IMR-90 (cell line): Measurements from ENCODE around the gene ZC3H14. TPM values are rescaled to one million over a fixed set of nuclear protein-coding genes. Genes with fewer than 3 reads are reported as not detected.

ENCODE experiments used
- ATAC-seq: fragments of 200-7000 bp; cut with Tn5 transposase; 2 replicates; pipeline ENCODE4 v1.9.1; 2020; ENCODE audit warnings: low read depth, mild to moderate bottlenecking, moderate library complexity
- BruUV-seq: library from RNA; stranded (reverse); fragments of 400-500 nt; replicated peaks from 2 replicates; lab custom pipeline; 2021; lab: Mats Ljungman, UMichigan
- CTCF ChIA-PET: fragments of 300-600 bp; formaldehyde crosslinking; extraction: SDS; loops from one replicate; lab custom pipeline; 2021; ENCODE audit warnings: antibody characterized with exemption; lab: Yijun Ruan, JAX
- POLR2A ChIA-PET: fragments of 300-600 bp; sonication (Branson Sonifier 250); formaldehyde crosslinking; loops from one replicate; lab custom pipeline; 2022; ENCODE audit warnings: antibody characterized with exemption; ENCODE audit not compliant: unreplicated experiment; lab: Charles Lee
- DNase-seq: peaks from one replicate; pipeline ENCODE4 v3.0.0; 2013
- H2AFZ ChIP-seq: replicated peaks from 2 replicates; pipeline ENCODE3; 2013; ENCODE audit warnings: low read length, mild to moderate bottlenecking; ENCODE audit not compliant: poor library complexity
- H2AK5ac ChIP-seq: 2 replicates; pipeline ENCODE4 v1.6.1; 2013; ENCODE audit warnings: low read depth, low read length, inconsistent platforms
- H2AK9ac ChIP-seq: replicated peaks from 2 replicates; pipeline ENCODE3; 2013; ENCODE audit warnings: mild to moderate bottlenecking, low read depth, low read length, moderate library complexity; ENCODE audit not compliant: poor library complexity
- H2BK120ac ChIP-seq: 2 replicates; pipeline ENCODE4 v1.6.1; 2013; ENCODE audit warnings: low read depth, low read length, inconsistent platforms
- H2BK15ac ChIP-seq: 3 replicates; pipeline ENCODE4 v1.6.1; 2013; ENCODE audit warnings: low read depth, low read length, inconsistent platforms
- H2BK20ac ChIP-seq: 2 replicates; pipeline ENCODE4 v1.6.1; 2013; ENCODE audit warnings: low read depth, mild to moderate bottlenecking, inconsistent platforms, low read length, moderate library complexity
- H2BK5ac ChIP-seq: 2 replicates; pipeline ENCODE4 v1.6.1; 2013; ENCODE audit warnings: mild to moderate bottlenecking, low read depth, low read length, inconsistent platforms; ENCODE audit not compliant: poor library complexity, severe bottlenecking
- H3K14ac ChIP-seq: replicated peaks from 2 replicates; pipeline ENCODE4 v1.6.1; 2013; ENCODE audit warnings: low read depth, low read length, inconsistent platforms
- H3K18ac ChIP-seq: 2 replicates; pipeline ENCODE4 v1.6.1; 2013; ENCODE audit warnings: low read depth, low read length, control low read depth
- H3K23ac ChIP-seq: 2 replicates; pipeline ENCODE4 v1.6.1; 2013; ENCODE audit warnings: low read depth, low read length, inconsistent platforms
- H3K27ac ChIP-seq: 2 replicates; pipeline ENCODE4 v1.5.1; 2013; ENCODE audit warnings: mild to moderate bottlenecking, control low read depth, low read length; ENCODE audit not compliant: insufficient read depth
- H3K27me3 ChIP-seq: 2 replicates; pipeline ENCODE4 v1.6.1; 2013; ENCODE audit warnings: low read length; ENCODE audit not compliant: control insufficient read depth, insufficient read depth
- H3K36me3 ChIP-seq: 2 replicates; pipeline ENCODE4 v1.6.1; 2013; ENCODE audit warnings: low read length, mixed read lengths; ENCODE audit not compliant: control insufficient read depth, insufficient read depth
- H3K4ac ChIP-seq: 2 replicates; pipeline ENCODE4 v1.6.1; 2013; ENCODE audit warnings: low read depth, low read length, inconsistent platforms
- H3K4me1 ChIP-seq: 2 replicates; pipeline ENCODE4 v1.6.1; 2013; ENCODE audit warnings: low read length, mixed read lengths; ENCODE audit not compliant: control insufficient read depth, insufficient read depth
- H3K4me2 ChIP-seq: 2 replicates; pipeline ENCODE4 v1.6.1; 2013; ENCODE audit warnings: low read depth, mild to moderate bottlenecking, control low read depth, low read length, moderate library complexity
- H3K4me3 ChIP-seq: 2 replicates; pipeline ENCODE4 v1.5.1; 2013; ENCODE audit warnings: low read depth, mild to moderate bottlenecking, control low read depth, low read length, moderate library complexity; ENCODE audit not compliant: insufficient read depth
- H3K56ac ChIP-seq: 2 replicates; pipeline ENCODE4 v1.6.1; 2013; ENCODE audit warnings: low read length, inconsistent platforms; ENCODE audit not compliant: insufficient read depth; ENCODE audit errors: extremely low read depth
- H3K79me1 ChIP-seq, 2 experiments: 2 replicates each; pipeline ENCODE4 v1.6.1; 2013; ENCODE audit warnings: low read length in 2 of 2, inconsistent platforms in 1 of 2, low read depth in 1 of 2
- H3K9ac ChIP-seq: 2 replicates; pipeline ENCODE4 v1.6.1; 2013; ENCODE audit warnings: low read depth, low read length, control low read depth
- H3K9me1 ChIP-seq: 2 replicates; pipeline ENCODE4 v1.6.1; 2013; ENCODE audit warnings: low read length, inconsistent platforms; ENCODE audit not compliant: insufficient read depth
- H3K9me3 ChIP-seq: 2 replicates; pipeline ENCODE4 v1.6.1; 2013; ENCODE audit warnings: low read length; ENCODE audit not compliant: control insufficient read depth, insufficient read depth
- H4K20me1 ChIP-seq: 2 replicates; pipeline ENCODE4 v1.6.1; 2013; ENCODE audit warnings: low read length, inconsistent platforms; ENCODE audit not compliant: insufficient read depth
- H4K5ac ChIP-seq: 2 replicates; pipeline ENCODE4 v1.6.1; 2013; ENCODE audit warnings: mild to moderate bottlenecking, low read depth, low read length, control low read depth
- H4K8ac ChIP-seq, 2 experiments: 2 replicates each; pipeline ENCODE4 v1.6.1; 2013; ENCODE audit warnings: low read depth in 2 of 2, low read length in 2 of 2, control low read depth in 1 of 2, inconsistent platforms in 1 of 2
- H4K91ac ChIP-seq: 2 replicates; pipeline ENCODE4 v1.6.1; 2013; ENCODE audit warnings: low read depth, low read length, inconsistent platforms; ENCODE audit not compliant: insufficient read depth
- BHLHE40 ChIP-seq: fragments of 150-350 bp; IDR thresholded peaks from 2 replicates; pipeline ENCODE4 v1.6.1; 2016; ENCODE audit warnings: mild to moderate bottlenecking, low read depth, low read length
- CEBPB ChIP-seq: IDR thresholded peaks from 2 replicates; pipeline ENCODE4 v1.6.1; 2012; ENCODE audit warnings: low read depth, low read length, improper control_type of control experiment
- CHD1 ChIP-seq: IDR thresholded peaks from 2 replicates; pipeline ENCODE4 v1.6.1; 2012; ENCODE audit warnings: low read depth, low read length, improper control_type of control experiment
- CTCF ChIP-seq: conservative IDR thresholded peaks from 2 replicates; pipeline ENCODE4 v1.5.1; 2012; ENCODE audit warnings: mild to moderate bottlenecking, low read depth, low read length, improper control_type of control experiment
- ELK1 ChIP-seq: fragments of 150-350 bp; IDR thresholded peaks from 2 replicates; pipeline ENCODE4 v1.6.1; 2016; ENCODE audit warnings: low read depth, mild to moderate bottlenecking, low read length, moderate library complexity, borderline replicate concordance
- FOS ChIP-seq: fragments of 150-350 bp; IDR thresholded peaks from 2 replicates; pipeline ENCODE4 v1.6.1; 2016; ENCODE audit warnings: low read depth, low read length
- MAFK ChIP-seq: IDR thresholded peaks from 2 replicates; pipeline ENCODE4 v1.6.1; 2012; ENCODE audit warnings: low read depth, low read length, improper control_type of control experiment
- MAZ ChIP-seq: IDR thresholded peaks from 2 replicates; pipeline ENCODE4 v1.6.1; 2012; ENCODE audit warnings: low read depth, mild to moderate bottlenecking, low read length, improper control_type of control experiment, moderate library complexity, borderline replicate concordance
- MXI1 ChIP-seq: IDR thresholded peaks from 2 replicates; pipeline ENCODE4 v1.6.1; 2012; ENCODE audit warnings: low read depth, mild to moderate bottlenecking, low read length, moderate library complexity, borderline replicate concordance
- NFE2L2 ChIP-seq: fragments of 150-350 bp; IDR thresholded peaks from 2 replicates; pipeline ENCODE4 v1.6.1; 2016; ENCODE audit warnings: low read depth, mild to moderate bottlenecking, low read length
- POLR2A ChIP-seq: IDR thresholded peaks from 2 replicates; pipeline ENCODE4 v1.6.1; 2012; ENCODE audit warnings: mild to moderate bottlenecking, low read depth, low read length
- RAD21 ChIP-seq: IDR thresholded peaks from 2 replicates; pipeline ENCODE4 v1.6.1; 2012; ENCODE audit warnings: low read length, improper control_type of control experiment
- RCOR1 ChIP-seq: IDR thresholded peaks from 2 replicates; pipeline ENCODE4 v1.6.1; 2012; ENCODE audit warnings: mild to moderate bottlenecking, low read length, improper control_type of control experiment; ENCODE audit not compliant: insufficient replicate concordance
- RFX5 ChIP-seq: IDR thresholded peaks from 2 replicates; pipeline ENCODE4 v1.8.0; 2012; ENCODE audit warnings: low read depth, mild to moderate bottlenecking, low read length, moderate library complexity
- SMC3 ChIP-seq: fragments of 150-350 bp; IDR thresholded peaks from 2 replicates; pipeline ENCODE4 v1.6.1; 2016; ENCODE audit warnings: low read depth, mild to moderate bottlenecking, antibody characterized with exemption, low read length, moderate library complexity
- USF2 ChIP-seq: fragments of 150-350 bp; IDR thresholded peaks from 2 replicates; pipeline ENCODE4 v1.6.1; 2017; ENCODE audit warnings: mild to moderate bottlenecking, antibody characterized with exemption, low read length, low read depth
- WGBS, 2 experiments: methylation state at CpG; one replicate each; pipeline versions ENCODE4 v1.1.5 to v1.1.7; 2013; ENCODE audit warnings: missing lambda C conversion rate in 2 of 2; ENCODE audit not compliant: insufficient read length in 1 of 2; ENCODE audit errors: extremely low coverage in 2 of 2; 5-methylcytosine and 5-hydroxymethylcytosine counted together
- dilution Hi-C: fragments of 300-500 bp; cut with HindIII; formaldehyde crosslinking; loops from one replicate; pipeline ENCODE4 v1.14.3; 2018; ENCODE audit warnings: low sequenced_read_pairs; ENCODE audit not compliant: unreplicated experiment
- in situ Hi-C: fragments of 300-500 bp; cut with MboI; formaldehyde crosslinking; loops from 3 replicates; pipeline ENCODE4 v1.14.3; 2019; ENCODE audit warnings: low sequenced_read_pairs, inconsistent platforms, mixed read lengths
- intact Hi-C: fragments of 100-400 bp; cut with micrococcal nuclease; formaldehyde crosslinking; loops from 2 replicates; pipeline ENCODE4 v1.10.0; 2022
- polyA plus RNA-seq, 3 experiments: library from polyadenylated mRNA; depleted of rRNA; stranded (reverse); fragments of >200 nt; gene quantifications; 2 replicates each; pipeline ENCODE4 v1.2.3, GENCODE V29; 2012; ENCODE audit warnings: low replicate concordance in 1 of 3
- total RNA-seq: library from RNA; depleted of rRNA; stranded (reverse); fragments of >200 nt; gene quantifications from 2 replicates; pipeline ENCODE4 v1.2.3, GENCODE V29; 2012

Gene ZC3H14
- total and polyA plus RNA-seq, 2 of the 4 experiments (the other 2 are of a cell fraction), result 72.5 to 111 TPM

- in situ Hi-C loops (no loop called here), dilution Hi-C loops (no loop called here), intact Hi-C loops (no loop called here)
- Histone ChIP-seq H2BK15ac (no peak overlapping the region), H3K36me3 (no peaks in the 10 kb centered on the region; the same call in 1 of the 2 replicates), H3K4me1 (no peaks in the 10 kb centered on the region), H3K4me3 (no peak overlapping the region), H2AK5ac (no peak overlapping the region), H3K56ac (no peak overlapping the region), H4K8ac (no peak overlapping the region), H4K5ac (no peak overlapping the region), H3K4ac (no peak overlapping the region), H3K4me2 (no peak overlapping the region), H3K9ac (no peak overlapping the region), H4K91ac (no peak overlapping the region), H3K14ac (no peak overlapping the region), H3K79me1 (no peaks in the 10 kb centered on the region; a peak in 1 of 4 replicates), H2BK20ac (no peak overlapping the region), H2AK9ac (no peak overlapping the region), H3K18ac (no peak overlapping the region), H3K9me1 (peaks cover 3% of the 10 kb centered on the region; the same call in 1 of the 2 replicates), H2BK120ac (no peak overlapping the region), H3K27ac (no peak overlapping the region), H2AFZ (no peak overlapping the region), H3K23ac (no peak overlapping the region), H3K9me3 (no peaks in the 10 kb centered on the region), H2BK5ac (no peak overlapping the region), H3K27me3 (no peaks in the 10 kb centered on the region), H4K20me1 (no peaks in the 10 kb centered on the region)
- WGBS, 2 experiments, result no CpG with 5 or more reads among the region's 3 CpGs
- no peak for DNase-seq
- ATAC-seq, result no peak
- POLR2A ChIA-PET, result no interaction called here
- BruUV-seq, result no TSS peak
- TF ChIP-seq CHD1 (no peak), RFX5 (no peak), ELK1 (no peak), RAD21 (no peak), POLR2A (no peak), NFE2L2 (no peak), CEBPB (no peak), RCOR1 (no peak), MAZ (no peak), CTCF (no peak), SMC3 (no peak), BHLHE40 (no peak), MXI1 (no peak), MAFK (no peak), FOS (no peak), USF2 (no peak)
- CTCF ChIA-PET, result no interaction called here
These were observed 68.3 kb downstream of the ZC3H14 start for GRCh38 chr14:88631091-88631490.
